Stimulated activated CD4-positive, alpha-beta T cell treated with anti-CD3 and anti-CD28 coated beads, Interleukin-12 subunit alpha, Interleukin-12 subunit beta, amount 100 ng/mL, for 48 hours (primary cell): Measurements from ENCODE around the gene ZNF609.
A peak's percentile ranks its signal among the peaks of the same experiment; 100 is the strongest.

Experiments used
- DNase-seq, 3 donors: peaks; one replicate each; pipeline ENCODE4 v3.0.0-alpha.2; 2020; ENCODE audit warnings: low read depth in 2 of 3, low spot score in 1 of 3

ZNF609 gene

GRCh38 chr15:64717130-64717529 is 256.8 kb downstream of the ZNF609 start:
- no peak for DNase-seq

GRCh38 chr15:64717735-64718495 is 257.5 kb downstream of the ZNF609 start:
- DNase-seq: no peak

- DNase-seq: no peak
Measured at GRCh38 chr15:64720188-64720587, 259.8 kb downstream of the ZNF609 start.

- no peak for DNase-seq
Measured at GRCh38 chr15:64730151-64730550, 269.8 kb downstream of the ZNF609 start.

- DNase-seq: peak; percentile 78 to 90 (median 82)
Measured at GRCh38 chr15:64731012-64731804, 270.8 kb downstream of the ZNF609 start.

- DNase-seq: no peak
Measured at GRCh38 chr15:64731805-64732151, 271.4 kb downstream of the ZNF609 start.

- DNase-seq: no peak
Measured at GRCh38 chr15:64732156-64732860, 271.9 kb downstream of the ZNF609 start.
